ENCODE measurements around the gene BPIFB6.

GRCh38 chr20:32991792-32992641 is 39.4 kb upstream of the BPIFB6 start:
- no peak for TF ChIP-seq EP300 (IDR thresholded peaks at IDR 0.05)
- TF ChIP-seq CTCF (IDR thresholded peaks at IDR 0.05), result no peak
- no peak for TF ChIP-seq POLR2AphosphoS5 (IDR thresholded peaks at IDR 0.05)

All from sigmoid colon (tissue), 4 donors.